PC-3 (cell line): ENCODE results near the gene QRICH1. TPM values are rescaled to one million over a fixed set of nuclear protein-coding genes. Genes with fewer than 3 reads are reported as not detected.

Experiments
- ATAC-seq: fragments of 200-7000 bp; cut with Tn5 transposase; 2 replicates; pipeline ENCODE4 v1.9.1; 2020; ENCODE audit warnings: mild to moderate bottlenecking, moderate library complexity
- BruUV-seq: library from RNA; stranded (reverse); fragments of 400-500 nt; replicated peaks from 2 replicates; lab custom pipeline; 2021; lab: Mats Ljungman, UMichigan
- CTCF ChIA-PET: fragments of 300-600 bp; sonication (Branson Sonifier 250); formaldehyde crosslinking; loops from one replicate; lab custom pipeline; 2022; ENCODE audit warnings: antibody characterized with exemption; lab: Charles Lee
- POLR2A ChIA-PET: fragments of 300-600 bp; sonication (Branson Sonifier 250); formaldehyde crosslinking; loops from one replicate; lab custom pipeline; 2022; ENCODE audit warnings: antibody characterized with exemption; ENCODE audit not compliant: unreplicated experiment; lab: Charles Lee
- DNase-seq: peaks from one replicate; pipeline ENCODE4 v3.0.0-alpha.2; 2015
- H2AFZ ChIP-seq: fragments of 300-600 bp; sonication (generic); 2 replicates; pipeline ENCODE4 v1.6.0; 2016; ENCODE audit warnings: antibody characterized with exemption, low read length
- H3F3A ChIP-seq: fragments of 300-600 bp; sonication (generic); one replicate; pipeline ENCODE4 v1.6.0; 2017; ENCODE audit warnings: antibody characterized with exemption, low read length, control low read depth, mild to moderate bottlenecking; ENCODE audit not compliant: unreplicated experiment
- H3K27ac ChIP-seq: fragments of 300-600 bp; sonication (generic); 2 replicates; pipeline ENCODE4 v1.5.1; 2016; ENCODE audit warnings: mild to moderate bottlenecking, low read length
- H3K27me3 ChIP-seq: fragments of 300-600 bp; sonication (generic); 2 replicates; pipeline ENCODE4 v1.6.1; 2016; ENCODE audit warnings: low read length, mixed read lengths
- H3K36me3 ChIP-seq: fragments of 300-600 bp; sonication (generic); 2 replicates; pipeline ENCODE4 v1.6.1; 2016; ENCODE audit warnings: low read depth, mixed run types, low read length, mixed read lengths
- H3K4me1 ChIP-seq: fragments of 300-600 bp; sonication (generic); 2 replicates; pipeline ENCODE4 v1.5.1; 2016; ENCODE audit warnings: low read length; ENCODE audit not compliant: insufficient read depth
- H3K4me2 ChIP-seq: fragments of 300-600 bp; sonication (generic); 2 replicates; pipeline ENCODE4 v1.6.0; 2016; ENCODE audit warnings: low read length
- H3K4me3 ChIP-seq: fragments of 300-600 bp; sonication (generic); 2 replicates; pipeline ENCODE4 v1.5.1; 2016; ENCODE audit warnings: mild to moderate bottlenecking, low read length, mixed read lengths
- H3K79me2 ChIP-seq: fragments of 300-600 bp; sonication (generic); 2 replicates; pipeline ENCODE4 v1.6.1; 2017; ENCODE audit warnings: low read length, mixed read lengths
- H3K9ac ChIP-seq: fragments of 300-600 bp; sonication (generic); 2 replicates; pipeline ENCODE4 v1.6.0; 2016; ENCODE audit warnings: mild to moderate bottlenecking, low read length
- H3K9me2 ChIP-seq: fragments of 300-600 bp; sonication (generic); replicated peaks from 2 replicates; pipeline ENCODE4 v1.6.1; 2016; ENCODE audit warnings: mixed run types, low read length, mixed read lengths
- H3K9me3 ChIP-seq: fragments of 300-600 bp; sonication (generic); 2 replicates; pipeline ENCODE4 v1.6.1; 2016; ENCODE audit warnings: low read length, mixed read lengths
- H4K20me1 ChIP-seq: fragments of 300-600 bp; sonication (generic); 2 replicates; pipeline ENCODE4 v1.6.1; 2016; ENCODE audit warnings: low read length, mixed read lengths
- EZH2 ChIP-seq: fragments of 300-600 bp; sonication (generic); IDR thresholded peaks from one replicate; pipeline ENCODE4 v1.6.1; 2017; ENCODE audit warnings: antibody characterized with exemption, mild to moderate bottlenecking, low read length; ENCODE audit not compliant: unreplicated experiment
- EZH2phosphoT487 ChIP-seq: fragments of 300-600 bp; sonication (generic); IDR thresholded peaks from 2 replicates; pipeline ENCODE4 v1.6.1; 2018; ENCODE audit warnings: mild to moderate bottlenecking, antibody characterized with exemption, low read length, borderline replicate concordance
- intact Hi-C: fragments of 100-400 bp; cut with micrococcal nuclease; formaldehyde crosslinking; loops from 2 replicates; pipeline ENCODE4 v1.9.0; 2023
- total RNA-seq: library from RNA; depleted of rRNA; stranded (reverse); fragments of >200 nt; gene quantifications from 2 replicates; pipeline ENCODE4 v1.2.3, GENCODE V29; 2014
- TF ChIP-seq, protein P1 (sequence below): fragments of 300-600 bp; sonication (generic); conservative IDR thresholded peaks from 2 replicates; pipeline ENCODE4 v1.5.1; 2017; ENCODE audit warnings: antibody characterized with exemption, low read depth, mild to moderate bottlenecking, low read length

QRICH1 gene
- total RNA-seq, 1 experiment from 2014 or later, result 90.2 TPM

GRCh38 chr3:48989796-48990635 is 103.9 kb downstream of the QRICH1 start, which contains the start of gene P4HTM:
TSS of gene P4HTM (plus strand) at chr3:48990241. CDS start at chr3:48990257, 16 bp downstream.
- Histone ChIP-seq H3K27me3 (no peaks in the 10 kb centered on the region), H3K4me3 (peak within 1 kb of the TSS; percentile 90), H3K79me2 (peaks cover 44% of the 10 kb centered on the region), H3K9me2 (no peaks in the 10 kb centered on the region), H3K9me3 (no peaks in the 10 kb centered on the region), H3K27ac (peak within 1 kb of the TSS; percentile 49), H3K4me2 (peak within 1 kb of the TSS; percentile 94), H3F3A (no peaks in the 10 kb centered on the region), H4K20me1 (no peaks in the 10 kb centered on the region), H2AFZ (peak within 1 kb of the TSS; percentile 94), H3K36me3 (peaks cover 5% of the 10 kb centered on the region; the same call in 1 of the 2 replicates), H3K4me1 (peaks cover 22% of the 10 kb centered on the region), H3K9ac (peak within 1 kb of the TSS; percentile 78)
- DNase-seq (peak; percentile 88), ATAC-seq (peak; percentile 73)
- ChIA-PET CTCF (interaction anchor here (0.5 to 1.6 kb wide), 7 partner anchors 17 to 795 kb away, joined by 3 to 9 read pairs (median 4); partner anchors contain the start of gene WDR6), POLR2A (interaction anchor here (0.6 to 1.4 kb wide), 4 partner anchors 17 to 566 kb away, joined by 3 to 10 read pairs (median 6); partner anchors contain the start of genes NDUFAF3 and WDR6)
- no TSS peak for BruUV-seq
- intact Hi-C loops, result loop anchor here (2.0 kb wide), 1 partner anchor 25 kb away; no protein-coding TSS in a partner anchor
- TF ChIP-seq EZH2, result no peak
- TF ChIP-seq, protein P1, sequence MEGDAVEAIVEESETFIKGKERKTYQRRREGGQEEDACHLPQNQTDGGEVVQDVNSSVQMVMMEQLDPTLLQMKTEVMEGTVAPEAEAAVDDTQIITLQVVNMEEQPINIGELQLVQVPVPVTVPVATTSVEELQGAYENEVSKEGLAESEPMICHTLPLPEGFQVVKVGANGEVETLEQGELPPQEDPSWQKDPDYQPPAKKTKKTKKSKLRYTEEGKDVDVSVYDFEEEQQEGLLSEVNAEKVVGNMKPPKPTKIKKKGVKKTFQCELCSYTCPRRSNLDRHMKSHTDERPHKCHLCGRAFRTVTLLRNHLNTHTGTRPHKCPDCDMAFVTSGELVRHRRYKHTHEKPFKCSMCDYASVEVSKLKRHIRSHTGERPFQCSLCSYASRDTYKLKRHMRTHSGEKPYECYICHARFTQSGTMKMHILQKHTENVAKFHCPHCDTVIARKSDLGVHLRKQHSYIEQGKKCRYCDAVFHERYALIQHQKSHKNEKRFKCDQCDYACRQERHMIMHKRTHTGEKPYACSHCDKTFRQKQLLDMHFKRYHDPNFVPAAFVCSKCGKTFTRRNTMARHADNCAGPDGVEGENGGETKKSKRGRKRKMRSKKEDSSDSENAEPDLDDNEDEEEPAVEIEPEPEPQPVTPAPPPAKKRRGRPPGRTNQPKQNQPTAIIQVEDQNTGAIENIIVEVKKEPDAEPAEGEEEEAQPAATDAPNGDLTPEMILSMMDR, result peak; percentile 51

DNA sequence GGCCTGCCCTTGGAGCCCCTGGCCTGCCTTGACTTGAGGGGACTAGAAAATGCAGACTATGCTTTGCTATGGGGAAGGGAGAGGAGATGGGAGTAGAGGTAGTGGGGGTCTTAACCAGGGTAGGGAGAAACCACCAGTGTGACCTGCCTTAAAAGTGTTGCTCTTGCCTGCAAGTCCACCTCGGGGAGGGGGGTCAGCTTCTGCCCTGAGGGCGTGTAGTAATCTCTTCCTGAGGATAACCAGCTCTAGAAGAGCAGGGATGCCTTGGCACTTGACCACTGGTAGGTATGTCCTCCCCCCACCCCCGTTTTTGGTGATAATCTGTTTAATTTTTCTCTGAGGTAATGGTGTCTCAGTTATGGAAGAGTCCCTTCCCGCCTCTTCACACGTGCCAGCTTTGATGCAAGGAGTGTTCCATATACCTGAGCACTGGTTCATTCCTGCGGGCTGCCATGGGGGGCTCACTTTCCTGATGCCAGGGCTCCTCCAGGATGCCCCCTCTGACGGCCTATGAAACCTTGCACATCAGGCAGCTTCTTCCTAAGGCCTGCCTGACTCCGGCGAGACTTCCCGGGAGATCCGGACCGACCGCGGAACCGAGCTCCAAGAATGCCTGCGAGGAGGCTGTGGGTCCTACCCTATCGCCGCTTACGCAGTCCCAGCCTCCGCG is 104.6 kb downstream of the QRICH1 start:
- ChIA-PET POLR2A (interaction anchor here (0.6 to 1.4 kb wide), 5 partner anchors 18 to 566 kb away, joined by 3 to 10 read pairs (median 6); partner anchors contain the start of genes NDUFAF3 and WDR6), CTCF (interaction anchor here (0.5 to 1.6 kb wide), 8 partner anchors 18 to 795 kb away, joined by 3 to 9 read pairs (median 4); partner anchors contain the start of gene WDR6)
- peak overlapping the region; percentile 90 for H3K4me3 ChIP-seq
- H3K36me3 ChIP-seq, result peaks cover 8% of the 10 kb centered on the region; the same call in 1 of the 2 replicates
- H3K9me3 ChIP-seq, result no peaks in the 10 kb centered on the region
- H4K20me1 ChIP-seq, result no peaks in the 10 kb centered on the region
- peak overlapping the region; percentile 94 for H2AFZ ChIP-seq
- H3K9ac ChIP-seq, result peak overlapping the region; percentile 78
- TF ChIP-seq, protein P1, result no peak
- no peak for TF ChIP-seq EZH2phosphoT487
- no peak for TF ChIP-seq EZH2
- peak overlapping the region; percentile 94 for H3K4me2 ChIP-seq
- H3F3A ChIP-seq, result no peaks in the 10 kb centered on the region
- peaks cover 40% of the 10 kb centered on the region for H3K79me2 ChIP-seq
- DNase-seq, result peak; percentile 22
- BruUV-seq, result TSS peak; percentile 89
- H3K27ac ChIP-seq, result peak overlapping the region; percentile 49
- intact Hi-C loops, result loop anchor here (2.0 kb wide), 1 partner anchor 26 kb away; no protein-coding TSS in a partner anchor
- no peaks in the 10 kb centered on the region for H3K27me3 ChIP-seq
- no peak for ATAC-seq
- H3K4me1 ChIP-seq, result peaks cover 22% of the 10 kb centered on the region
- no peaks in the 10 kb centered on the region for H3K9me2 ChIP-seq
